Measurements from ENCODE around the gene UBA6.

- TF ChIP-seq, protein P1, sequence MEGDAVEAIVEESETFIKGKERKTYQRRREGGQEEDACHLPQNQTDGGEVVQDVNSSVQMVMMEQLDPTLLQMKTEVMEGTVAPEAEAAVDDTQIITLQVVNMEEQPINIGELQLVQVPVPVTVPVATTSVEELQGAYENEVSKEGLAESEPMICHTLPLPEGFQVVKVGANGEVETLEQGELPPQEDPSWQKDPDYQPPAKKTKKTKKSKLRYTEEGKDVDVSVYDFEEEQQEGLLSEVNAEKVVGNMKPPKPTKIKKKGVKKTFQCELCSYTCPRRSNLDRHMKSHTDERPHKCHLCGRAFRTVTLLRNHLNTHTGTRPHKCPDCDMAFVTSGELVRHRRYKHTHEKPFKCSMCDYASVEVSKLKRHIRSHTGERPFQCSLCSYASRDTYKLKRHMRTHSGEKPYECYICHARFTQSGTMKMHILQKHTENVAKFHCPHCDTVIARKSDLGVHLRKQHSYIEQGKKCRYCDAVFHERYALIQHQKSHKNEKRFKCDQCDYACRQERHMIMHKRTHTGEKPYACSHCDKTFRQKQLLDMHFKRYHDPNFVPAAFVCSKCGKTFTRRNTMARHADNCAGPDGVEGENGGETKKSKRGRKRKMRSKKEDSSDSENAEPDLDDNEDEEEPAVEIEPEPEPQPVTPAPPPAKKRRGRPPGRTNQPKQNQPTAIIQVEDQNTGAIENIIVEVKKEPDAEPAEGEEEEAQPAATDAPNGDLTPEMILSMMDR (IDR thresholded peaks at IDR 0.05), result no peak
- TF ChIP-seq POLR2A (IDR thresholded peaks at IDR 0.05), result no peak
Measured at GRCh38 chr4:67603310-67604028, 97.5 kb downstream of the UBA6 start.

Data from uterus (tissue), 2 donors.